Limb (tissue), 2 donors: ENCODE data around the gene SLC5A4.

Experiments used
- DNase-seq, 2 donors: peaks; one replicate each; pipeline ENCODE4 v3.0.0-alpha.2; 2016; ENCODE audit errors: extremely low spot score in 2 of 2

Gene SLC5A4

GRCh38 chr22:32232191-32232830 is 22.8 kb downstream of the SLC5A4 start:
- no peak for DNase-seq

GRCh38 chr22:32226326-32227104 is 28.6 kb downstream of the SLC5A4 start:
- DNase-seq, result no peak

GRCh38 chr22:32222991-32223390 is 32.2 kb downstream of the SLC5A4 start:
- peak in 1 of 2 donors; percentile 23 for DNase-seq

GRCh38 chr22:32219026-32219425 is 36.1 kb downstream of the SLC5A4 start:
- DNase-seq, result no peak

- DNase-seq, result no peak
Observed at GRCh38 chr22:32218470-32218869, 36.7 kb downstream of the SLC5A4 start.

- no peak for DNase-seq
Observed at GRCh38 chr22:32217465-32217864, 37.7 kb downstream of the SLC5A4 start.

- no peak for DNase-seq
Observed at GRCh38 chr22:32216911-32217310, 38.2 kb downstream of the SLC5A4 start.

- DNase-seq, result no peak
Observed at GRCh38 chr22:32211011-32211410, 44.1 kb downstream of the SLC5A4 start.

- DNase-seq, result no peak
Observed at GRCh38 chr22:32208681-32209080, 46.5 kb downstream of the SLC5A4 start.

GRCh38 chr22:32207971-32208480 is 47.1 kb downstream of the SLC5A4 start:
- no peak for DNase-seq

GRCh38 chr22:32206774-32207758 is 48.1 kb downstream of the SLC5A4 start:
- DNase-seq, result no peak

GRCh38 chr22:32205974-32206773 is 49.0 kb downstream of the SLC5A4 start:
- DNase-seq, result no peak

GRCh38 chr22:32204856-32205722 is 50.1 kb downstream of the SLC5A4 start, which contains the start of gene RFPL2:
TSS of gene RFPL2 (minus strand) at chr22:32205073. CDS start at chr22:32202451, 2,622 bp downstream.
- DNase-seq, result no peak

- DNase-seq, result no peak
Observed at GRCh38 chr22:32204040-32204855, 50.9 kb downstream of the SLC5A4 start.

GRCh38 chr22:32203181-32204039 is 51.7 kb downstream of the SLC5A4 start:
- no peak for DNase-seq

- peak; percentile 18 to 60 for DNase-seq
Observed at GRCh38 chr22:32202539-32203180, 52.5 kb downstream of the SLC5A4 start.

GRCh38 chr22:32202161-32202538 is 53.0 kb downstream of the SLC5A4 start:
- no peak for DNase-seq
